Adrenal gland (tissue), 12 donors: ENCODE results near the gene SH3BP2. TPM values are rescaled to one million over a fixed set of nuclear protein-coding genes. Genes with fewer than 3 reads are reported as not detected.

Source experiments
- DNase-seq, 7 donors: peaks; one replicate each; pipeline ENCODE4 v3.0.0-alpha.2; 2019 to 2020
- H3K27ac ChIP-seq, 5 donors: fragments of 200-600 bp; sonication (generic) in 4 of 5; 1 replicate in 3 of 5; 2 replicates in 2 of 5; pipeline versions ENCODE4 v1.5.1 to v1.8.0; 2016 to 2020; ENCODE audit warnings: mild to moderate bottlenecking in 1 of 5
- H3K27me3 ChIP-seq: fragments of 200-600 bp; 2 replicates; pipeline ENCODE4 v1.8.0; 2021
- H3K36me3 ChIP-seq, 2 donors: fragments of 200-600 bp; replicated peaks in 1 of 2; 1 replicate in 1 of 2; 2 replicates in 1 of 2; pipeline versions ENCODE4 v1.5.1 to v1.8.0; 2018 to 2022
- H3K4me1 ChIP-seq, 2 donors: fragments of 200-600 bp; replicated peaks in 1 of 2; 1 replicate in 1 of 2; 2 replicates in 1 of 2; pipeline versions ENCODE4 v1.5.1 to v1.8.0; 2018 to 2021
- H3K4me3 ChIP-seq, 4 donors: fragments of 200-600 bp; sonication (generic) in 3 of 4; one replicate each; pipeline ENCODE4 v1.5.1; 2016 to 2018
- H3K9me3 ChIP-seq, 3 donors: fragments of 200-600 bp; sonication (generic) in 1 of 3; replicated peaks in 1 of 3; 1 replicate in 2 of 3; 2 replicates in 1 of 3; pipeline versions ENCODE4 v1.5.1 to v1.8.0; 2016 to 2021
- POLR2A ChIP-seq, 2 donors: fragments of 450-650 bp; IDR thresholded peaks; one replicate each; pipeline ENCODE4 v1.6.1; 2017; ENCODE audit warnings: antibody characterized with exemption in 2 of 2, mild to moderate bottlenecking in 2 of 2, moderate library complexity in 1 of 2
- WGBS, 4 donors: extraction: QIAGEN DNeasy Blood & Tissue Kit in 2 of 4; methylation state at CpG; one replicate each; pipeline versions ENCODE4 v1.1.5 to v1.1.7; 2013 to 2017; 5-methylcytosine and 5-hydroxymethylcytosine counted together
- intact Hi-C, 2 donors: fragments of 100-400 bp; cut with DNase I; formaldehyde crosslinking; loops; one replicate each; pipeline versions ENCODE4 v1.14.1 to v1.15.0; 2022 to 2023
- polyA plus RNA-seq, 3 donors: library from polyadenylated mRNA; stranded (reverse); fragments of 200-250 nt in 2 of 3; fragments of 350-450 nt in 1 of 3; fragmentation: Illumina TruSeq in 1 of 3; extraction: RNeasy Lipid Tissue Mini Kit (QIAGEN cat#74804) in 1 of 3; gene quantifications; one replicate each; pipeline ENCODE4 v1.2.3, GENCODE V29; 2013 to 2014
- total RNA-seq, 9 donors: library from RNA; depleted of rRNA in 4 of 9; stranded (reverse); fragments of >200 nt in 4 of 9; fragments of 120-200 nt in 1 of 9; fragmentation: NEBNext Ultra II Directional in 1 of 9; extraction: Animal tissue kit (Norgen Biotek cat#: 25700) in 1 of 9; gene quantifications; one replicate each; pipeline versions ENCODE4 v1.1.0 to v1.2.4, GENCODE V29; 2013 to 2023
- TF ChIP-seq, protein P1 (sequence below), 6 experiments: fragments of 450-650 bp in 4 of 6; fragments of 200-600 bp in 2 of 6; sonication (generic) in 1 of 6; IDR thresholded peaks; 1 replicate in 5 of 6; 2 replicates in 1 of 6; pipeline versions ENCODE4 v1.5.1 to v1.8.0; 2016 to 2021; ENCODE audit warnings: antibody characterized with exemption in 6 of 6, mild to moderate bottlenecking in 2 of 6, moderate library complexity in 1 of 6
- donor health status: healthy with polysubstance abuse.
- donor health status: Bipolar disorder and iron deficiency.
- donor health status: DM: yes; HTN: yes; CAD: no.
- donor health status: DM: no; HTN: no; CAD: no.
- donor health status: DM: no; HTN: no; CAD: no.
- donor health status: DM: yes; HTN: yes; CAD: no.

The SH3BP2 gene
- total and polyA plus RNA-seq, 12 donors = 7.7 to 160 (median 36.3) TPM

DNA sequence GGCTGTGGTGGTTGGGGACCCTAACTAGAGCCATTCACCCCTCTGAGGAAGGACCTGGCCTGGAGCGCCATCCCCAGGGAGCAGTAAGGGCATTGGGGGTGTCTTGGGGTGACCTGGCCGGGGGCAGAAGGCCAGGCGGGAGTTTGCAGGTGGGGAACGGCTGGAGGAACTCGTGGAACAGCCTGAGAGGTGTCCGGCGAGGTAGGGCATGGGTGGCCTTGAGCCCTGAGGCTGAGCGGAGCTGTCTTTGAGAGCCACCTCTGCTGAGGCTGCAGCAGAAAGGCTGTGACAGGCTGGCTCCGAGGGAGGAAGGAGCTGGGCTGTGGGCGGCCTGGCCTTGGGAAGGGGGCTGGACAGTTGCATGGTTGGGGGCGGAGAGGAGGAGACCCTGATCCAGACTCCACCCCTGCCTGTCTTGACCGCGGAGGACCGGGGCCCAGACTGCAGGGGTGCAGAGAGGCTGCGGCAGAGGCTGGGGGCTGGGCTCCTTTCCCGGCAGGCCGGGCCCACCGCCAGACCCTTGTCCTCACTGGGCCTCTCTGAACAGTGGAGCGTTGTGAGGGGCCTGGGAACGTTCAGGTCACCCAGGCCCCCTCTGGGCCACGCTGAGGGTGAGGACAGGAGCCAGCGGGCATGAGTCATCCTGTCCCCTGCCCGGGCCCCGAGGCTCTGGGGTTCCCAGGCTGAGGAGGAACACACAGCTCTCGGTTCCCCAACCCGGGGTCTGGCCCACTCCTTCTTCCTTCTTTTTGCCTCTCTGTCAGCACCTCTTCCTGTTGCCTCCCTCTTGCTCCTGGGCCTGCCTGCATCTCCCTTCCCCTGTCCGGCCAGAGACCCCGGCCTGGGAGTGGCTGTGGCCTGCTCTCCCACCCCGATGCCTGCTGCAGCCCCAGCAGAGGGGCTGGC lies 8.1 kb downstream of the SH3BP2 start:
- TF ChIP-seq, protein P1, sequence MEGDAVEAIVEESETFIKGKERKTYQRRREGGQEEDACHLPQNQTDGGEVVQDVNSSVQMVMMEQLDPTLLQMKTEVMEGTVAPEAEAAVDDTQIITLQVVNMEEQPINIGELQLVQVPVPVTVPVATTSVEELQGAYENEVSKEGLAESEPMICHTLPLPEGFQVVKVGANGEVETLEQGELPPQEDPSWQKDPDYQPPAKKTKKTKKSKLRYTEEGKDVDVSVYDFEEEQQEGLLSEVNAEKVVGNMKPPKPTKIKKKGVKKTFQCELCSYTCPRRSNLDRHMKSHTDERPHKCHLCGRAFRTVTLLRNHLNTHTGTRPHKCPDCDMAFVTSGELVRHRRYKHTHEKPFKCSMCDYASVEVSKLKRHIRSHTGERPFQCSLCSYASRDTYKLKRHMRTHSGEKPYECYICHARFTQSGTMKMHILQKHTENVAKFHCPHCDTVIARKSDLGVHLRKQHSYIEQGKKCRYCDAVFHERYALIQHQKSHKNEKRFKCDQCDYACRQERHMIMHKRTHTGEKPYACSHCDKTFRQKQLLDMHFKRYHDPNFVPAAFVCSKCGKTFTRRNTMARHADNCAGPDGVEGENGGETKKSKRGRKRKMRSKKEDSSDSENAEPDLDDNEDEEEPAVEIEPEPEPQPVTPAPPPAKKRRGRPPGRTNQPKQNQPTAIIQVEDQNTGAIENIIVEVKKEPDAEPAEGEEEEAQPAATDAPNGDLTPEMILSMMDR (IDR thresholded peaks at IDR 0.05) = no peak
- TF ChIP-seq POLR2A (IDR thresholded peaks at IDR 0.05) = peak; percentile 12 to 18
- peak; percentile 66 to 86 (median 80) for DNase-seq
- Histone ChIP-seq H3K36me3 (no peaks in the 10 kb centered on the region), H3K4me3 (peak overlapping the region in 2 of 4 donors; percentile 1 to 28), H3K4me1 (peaks cover 30 to 90% of the 10 kb centered on the region in 2 donors), H3K27me3 (no peaks in the 10 kb centered on the region), H3K9me3 (no peaks in the 10 kb centered on the region), H3K27ac (peak overlapping the region; percentile 51 to 89 (median 65))
- intact Hi-C loops = no loop called here
- WGBS, 4 donors = 15 to 21% (median 17%) methylated on average over 14 to 29 of the region's 29 CpGs

DNA sequence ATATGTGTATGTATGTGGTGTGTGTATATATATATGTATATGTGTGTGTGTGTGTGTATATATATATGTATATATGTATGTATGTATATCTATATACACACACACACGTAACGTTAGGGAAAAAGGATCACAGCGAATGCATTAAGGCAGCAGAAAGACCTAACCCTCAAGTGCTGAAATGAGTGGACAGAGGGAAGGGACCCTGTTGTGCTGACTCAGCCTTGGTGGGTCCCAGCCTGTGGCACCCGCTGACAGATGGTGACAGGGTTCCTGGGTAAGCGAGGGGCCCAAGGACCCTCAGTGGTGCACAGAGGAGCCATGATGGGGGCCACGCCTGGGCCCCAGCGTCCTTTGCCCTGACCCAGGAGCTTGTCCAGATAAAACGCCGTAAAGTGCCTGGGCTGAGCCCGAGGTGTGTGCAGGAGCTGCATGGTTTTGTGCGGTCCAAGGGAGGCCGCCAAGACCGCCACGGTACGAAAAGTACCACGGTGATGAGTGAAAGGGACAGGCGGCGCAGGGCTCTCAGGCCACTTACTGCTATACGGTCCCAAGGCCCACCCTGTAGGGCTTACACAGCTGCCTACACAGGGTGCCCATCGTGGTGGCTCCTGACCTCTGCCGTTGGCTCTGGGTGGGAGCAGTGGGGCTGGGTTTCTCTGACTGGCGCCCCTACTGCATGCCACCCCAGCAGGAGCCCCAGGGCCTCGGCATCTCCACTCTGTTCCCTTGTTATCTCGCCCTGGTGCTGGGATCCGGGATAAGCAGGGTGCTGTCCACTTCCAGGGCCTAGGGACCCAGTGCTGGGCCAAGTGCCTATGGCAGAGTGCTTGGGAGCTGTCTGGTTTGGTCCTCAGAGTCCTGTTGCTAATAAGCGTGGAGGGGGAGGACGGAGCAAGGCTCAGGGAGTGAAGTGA lies 10.0 kb downstream of the SH3BP2 start:
- no peak overlapping the region for H3K4me3 ChIP-seq
- 91 to 95% (median 93%) methylated on average over 21 to 27 of the region's 27 CpGs for WGBS, 4 donors
- no peaks in the 10 kb centered on the region for H3K9me3 ChIP-seq
- H3K4me1 ChIP-seq = peaks cover 39 to 89% of the 10 kb centered on the region in 2 donors
- TF ChIP-seq, protein P1 (IDR thresholded peaks at IDR 0.05) = no peak
- TF ChIP-seq POLR2A (IDR thresholded peaks at IDR 0.05) = no peak
- peak in 2 of 7 donors; percentile 13 to 14 for DNase-seq
- peak overlapping the region in 1 of 5 donors; percentile 1 for H3K27ac ChIP-seq
- intact Hi-C loops = no loop called here
- no peaks in the 10 kb centered on the region for H3K27me3 ChIP-seq
- H3K36me3 ChIP-seq = no peaks in the 10 kb centered on the region

DNA sequence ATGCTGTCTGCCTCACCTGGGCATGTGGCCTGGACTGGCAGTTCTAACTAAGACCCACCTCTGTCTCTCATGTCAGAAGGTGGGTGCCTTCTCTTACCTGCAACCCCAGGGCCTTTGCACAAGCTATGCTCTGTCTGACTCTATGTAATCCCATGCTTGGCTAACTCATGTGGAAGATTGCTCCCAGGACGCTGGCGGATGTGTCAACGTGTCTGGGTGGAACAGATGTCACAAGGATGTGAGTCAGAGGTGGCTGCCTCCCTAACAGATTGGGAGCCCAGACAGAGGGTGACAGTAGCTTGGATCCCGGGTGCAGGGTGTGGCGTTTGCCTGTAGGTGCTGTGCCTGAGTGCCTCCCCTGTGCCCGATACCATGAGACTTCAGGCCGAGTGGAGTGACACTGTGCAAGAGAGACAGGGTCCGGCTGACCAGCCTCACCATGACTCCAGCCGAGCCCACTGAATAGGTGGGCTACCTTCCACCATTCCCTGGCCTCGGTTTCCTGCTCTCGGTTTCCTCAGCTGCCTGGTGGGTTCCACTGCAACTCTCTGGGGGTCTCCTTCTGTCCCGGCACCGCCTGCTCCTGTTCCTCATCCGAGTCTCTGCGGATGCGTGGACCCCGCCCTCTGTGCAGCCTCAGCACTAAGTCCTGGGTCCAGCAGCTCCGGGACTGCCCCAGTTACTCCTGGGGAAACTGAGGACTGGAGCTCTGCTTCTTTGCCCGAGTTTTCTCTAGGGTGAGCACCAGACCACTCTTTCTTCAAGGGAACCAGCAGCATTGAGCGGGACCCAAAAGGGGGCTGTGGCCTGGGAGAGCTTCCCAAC lies 11.0 kb downstream of the SH3BP2 start:
- intact Hi-C loops = no loop called here
- Histone ChIP-seq H3K27ac (peak overlapping the region in 2 of 5 donors; percentile 7 to 84), H3K27me3 (no peaks in the 10 kb centered on the region), H3K36me3 (no peaks in the 10 kb centered on the region), H3K9me3 (no peaks in the 10 kb centered on the region), H3K4me3 (no peak overlapping the region), H3K4me1 (peaks cover 39 to 79% of the 10 kb centered on the region in 2 donors)
- TF ChIP-seq, protein P1 (IDR thresholded peaks at IDR 0.05) = no peak
- peak in 6 of 7 donors; percentile 64 to 79 (median 69) for DNase-seq
- WGBS, 4 donors = 81 to 98% (median 84%) methylated on average over 12 to 20 of the region's 20 CpGs
